ENCODE data around the gene AMELY. TPM values are rescaled to one million over a fixed set of nuclear protein-coding genes. Genes with fewer than 3 reads are reported as not detected.
"Not testable (repeated sequence)": the region's sequence is repeated elsewhere in the genome, so short reads cannot be mapped to it uniquely, and the experiment has no call there.

The AMELY gene
- total and polyA plus RNA-seq, 2 experiments from 2014 or later = not detected

- H3K9me3 ChIP-seq (ENCODE audit: low read depth) = no peaks in the 10 kb centered on the region
- no peaks in the 10 kb centered on the region for H3K4me1 ChIP-seq (ENCODE audit: insufficient read depth)
- no peak for TF ChIP-seq EZH2 (IDR thresholded peaks at IDR 0.05; ENCODE audit: borderline replicate concordance)
- H4K20me1 ChIP-seq (ENCODE audit: insufficient read depth, poor library complexity, severe bottlenecking) = no peaks in the 10 kb centered on the region
- no peaks in the 10 kb centered on the region for H3K79me2 ChIP-seq
- no peak for DNase-seq (ENCODE audit: low spot score)
- H3K36me3 ChIP-seq (replicated peaks; ENCODE audit: insufficient read depth, low read depth) = no peaks in the 10 kb centered on the region
- no CpG with 5 or more reads among the region's 1 CpG for WGBS (ENCODE audit: low lambda C conversion rate, missing lambda C conversion rate)
- H3K27ac ChIP-seq = no peak overlapping the region
- H3K4me2 ChIP-seq = no peak overlapping the region
- no peaks in the 10 kb centered on the region for H3K27me3 ChIP-seq
- no peaks in the 10 kb centered on the region for H3K9me2 ChIP-seq (replicated peaks; ENCODE audit: insufficient read depth)
- no peak overlapping the region for H3K4me3 ChIP-seq
- no peak overlapping the region for H2AFZ ChIP-seq
Observed at GRCh38 chrY:6907591-6907990, 4.0 kb downstream of the AMELY start.

DNA sequence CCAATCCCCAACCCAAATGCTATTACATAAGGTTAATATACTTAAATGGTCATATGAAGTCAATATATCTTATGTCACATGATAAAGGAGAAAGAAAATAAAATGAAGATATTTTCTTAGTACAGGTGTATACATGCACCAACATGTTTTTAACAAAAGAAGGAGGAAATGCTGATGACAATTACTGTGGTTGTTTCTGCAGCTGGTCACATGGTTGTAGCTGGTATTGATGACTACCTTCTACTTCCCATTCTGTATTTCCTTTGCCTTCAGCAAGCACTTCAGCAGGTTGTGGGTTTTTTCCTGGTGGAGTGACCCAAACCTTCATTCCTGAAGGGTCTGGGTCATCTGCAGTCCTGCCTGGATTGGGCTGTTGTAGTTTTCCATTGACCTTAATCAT is 9.4 kb downstream of the AMELY start:
- H3K27ac ChIP-seq; H3K4me1 ChIP-seq (ENCODE audit: insufficient read depth); H4K20me1 ChIP-seq (ENCODE audit: insufficient read depth, poor library complexity, severe bottlenecking); H3K36me3 ChIP-seq (replicated peaks; ENCODE audit: insufficient read depth, low read depth); H3K27me3 ChIP-seq; H2AFZ ChIP-seq; H3K9me3 ChIP-seq (ENCODE audit: low read depth); H3K4me3 ChIP-seq; H3K4me2 ChIP-seq; H3K79me2 ChIP-seq; DNase-seq (ENCODE audit: low spot score); H3K9me2 ChIP-seq (replicated peaks; ENCODE audit: insufficient read depth): not testable (repeated sequence)

DNA sequence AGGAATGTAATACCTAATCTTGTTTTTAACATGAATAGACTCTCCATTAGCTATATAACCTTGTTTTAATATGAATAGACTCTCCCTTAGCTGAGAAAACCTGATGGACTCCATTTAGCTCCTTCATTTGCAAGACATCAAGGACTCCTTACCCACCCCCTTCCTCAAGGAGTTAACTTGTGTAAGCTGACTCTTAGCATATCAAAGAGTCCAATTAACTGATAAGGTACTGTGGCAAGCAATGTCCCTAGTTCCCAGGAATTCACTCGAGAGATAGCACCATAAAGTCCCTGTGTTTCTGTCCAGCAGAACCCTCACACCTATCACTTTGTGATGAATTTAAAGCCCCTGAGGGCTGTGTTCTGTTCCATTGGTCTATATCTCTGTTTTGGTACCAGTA is 16.3 kb downstream of the AMELY start:
- Histone ChIP-seq H3K9me3 (ENCODE audit: low read depth) (no peaks in the 10 kb centered on the region), H3K4me3 (no peak overlapping the region), H3K27ac (no peak overlapping the region), H3K4me1 (ENCODE audit: insufficient read depth) (no peaks in the 10 kb centered on the region), H3K27me3 (no peaks in the 10 kb centered on the region), H4K20me1 (ENCODE audit: insufficient read depth, poor library complexity, severe bottlenecking) (no peaks in the 10 kb centered on the region), H2AFZ (no peak overlapping the region), H3K79me2 (no peaks in the 10 kb centered on the region), H3K4me2 (no peak overlapping the region), H3K36me3 (replicated peaks; ENCODE audit: insufficient read depth, low read depth) (no peaks in the 10 kb centered on the region), H3K9me2 (replicated peaks; ENCODE audit: insufficient read depth) (no peaks in the 10 kb centered on the region)
- no CpG with 5 or more reads among the region's 1 CpG for WGBS (ENCODE audit: low lambda C conversion rate, missing lambda C conversion rate)
- TF ChIP-seq EZH2phosphoT487 (IDR thresholded peaks at IDR 0.05; ENCODE audit: low read depth, severe bottlenecking, unreplicated experiment) = no peak
- TF ChIP-seq, protein P1, sequence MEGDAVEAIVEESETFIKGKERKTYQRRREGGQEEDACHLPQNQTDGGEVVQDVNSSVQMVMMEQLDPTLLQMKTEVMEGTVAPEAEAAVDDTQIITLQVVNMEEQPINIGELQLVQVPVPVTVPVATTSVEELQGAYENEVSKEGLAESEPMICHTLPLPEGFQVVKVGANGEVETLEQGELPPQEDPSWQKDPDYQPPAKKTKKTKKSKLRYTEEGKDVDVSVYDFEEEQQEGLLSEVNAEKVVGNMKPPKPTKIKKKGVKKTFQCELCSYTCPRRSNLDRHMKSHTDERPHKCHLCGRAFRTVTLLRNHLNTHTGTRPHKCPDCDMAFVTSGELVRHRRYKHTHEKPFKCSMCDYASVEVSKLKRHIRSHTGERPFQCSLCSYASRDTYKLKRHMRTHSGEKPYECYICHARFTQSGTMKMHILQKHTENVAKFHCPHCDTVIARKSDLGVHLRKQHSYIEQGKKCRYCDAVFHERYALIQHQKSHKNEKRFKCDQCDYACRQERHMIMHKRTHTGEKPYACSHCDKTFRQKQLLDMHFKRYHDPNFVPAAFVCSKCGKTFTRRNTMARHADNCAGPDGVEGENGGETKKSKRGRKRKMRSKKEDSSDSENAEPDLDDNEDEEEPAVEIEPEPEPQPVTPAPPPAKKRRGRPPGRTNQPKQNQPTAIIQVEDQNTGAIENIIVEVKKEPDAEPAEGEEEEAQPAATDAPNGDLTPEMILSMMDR (IDR thresholded peaks at IDR 0.05; ENCODE audit: poor library complexity) = no peak
- no peak for TF ChIP-seq EZH2 (IDR thresholded peaks at IDR 0.05; ENCODE audit: borderline replicate concordance)
- no peak for DNase-seq (ENCODE audit: low spot score)

- Histone ChIP-seq H3K9me2 (replicated peaks; ENCODE audit: insufficient read depth) (no peaks in the 10 kb centered on the region), H3K4me2 (no peak overlapping the region), H3K4me1 (ENCODE audit: insufficient read depth) (no peaks in the 10 kb centered on the region), H3K27ac (no peak overlapping the region), H2AFZ (no peak overlapping the region), H3K9me3 (ENCODE audit: low read depth) (no peaks in the 10 kb centered on the region), H3K4me3 (no peak overlapping the region), H3K79me2 (no peaks in the 10 kb centered on the region), H3K36me3 (replicated peaks; ENCODE audit: insufficient read depth, low read depth) (no peaks in the 10 kb centered on the region), H3K27me3 (no peaks in the 10 kb centered on the region), H4K20me1 (ENCODE audit: insufficient read depth, poor library complexity, severe bottlenecking) (no peaks in the 10 kb centered on the region)
- TF ChIP-seq EZH2phosphoT487 (IDR thresholded peaks at IDR 0.05; ENCODE audit: low read depth, severe bottlenecking, unreplicated experiment) (no peak), EZH2 (IDR thresholded peaks at IDR 0.05; ENCODE audit: borderline replicate concordance) (no peak)
- TF ChIP-seq, protein P1 (IDR thresholded peaks at IDR 0.05; ENCODE audit: poor library complexity) = no peak
- DNase-seq (ENCODE audit: low spot score) = no peak
- no CpG with 5 or more reads among the region's 3 CpGs for WGBS (ENCODE audit: low lambda C conversion rate, missing lambda C conversion rate)
Observed at GRCh38 chrY:6894496-6894895, 17.1 kb downstream of the AMELY start.

DNA sequence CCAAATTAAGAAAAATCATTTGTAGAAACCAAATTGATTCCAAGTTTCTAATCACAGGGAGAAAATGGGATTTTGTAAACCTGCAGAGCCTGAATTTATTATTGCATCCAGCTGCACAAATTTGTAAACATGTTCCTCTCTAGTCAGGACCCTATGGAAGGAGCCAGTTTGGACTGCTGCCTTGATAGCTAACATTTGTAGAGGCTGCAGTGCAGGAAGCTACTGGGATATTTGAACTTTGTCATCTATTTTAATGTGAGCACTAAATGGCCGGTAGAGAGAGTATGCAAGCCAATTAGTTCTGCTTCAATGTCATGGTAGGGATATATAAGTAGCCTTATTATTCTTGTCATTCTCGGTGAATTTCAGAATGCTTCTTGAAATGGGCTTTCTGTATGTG is 62.2 kb downstream of the AMELY start:
- Histone ChIP-seq H3K4me3 (no peak overlapping the region), H3K9me3 (ENCODE audit: low read depth) (no peaks in the 10 kb centered on the region)

GRCh38 chrY:6842650-6843049 is 68.9 kb downstream of the AMELY start:
- not testable (repeated sequence) for H3K27ac ChIP-seq; H3K4me1 ChIP-seq (ENCODE audit: insufficient read depth); H3K27me3 ChIP-seq; H2AFZ ChIP-seq; H3K9me2 ChIP-seq (replicated peaks; ENCODE audit: insufficient read depth); H3K4me2 ChIP-seq; H3K4me3 ChIP-seq; DNase-seq (ENCODE audit: low spot score); H4K20me1 ChIP-seq (ENCODE audit: insufficient read depth, poor library complexity, severe bottlenecking); H3K9me3 ChIP-seq (ENCODE audit: low read depth); H3K79me2 ChIP-seq; H3K36me3 ChIP-seq (replicated peaks; ENCODE audit: insufficient read depth, low read depth)
- WGBS (ENCODE audit: low lambda C conversion rate, missing lambda C conversion rate) = no CpG with 5 or more reads among the region's 2 CpGs

More for the DNA sequence above, 62.2 kb downstream of the AMELY start:
- no peak for DNase-seq (ENCODE audit: low spot score)
- H3K27me3 ChIP-seq = no peaks in the 10 kb centered on the region
- H3K36me3 ChIP-seq (replicated peaks; ENCODE audit: insufficient read depth, low read depth) = no peaks in the 10 kb centered on the region
- H3K27ac ChIP-seq = no peak overlapping the region
- no peak overlapping the region for H2AFZ ChIP-seq
- no peaks in the 10 kb centered on the region for H3K9me2 ChIP-seq (replicated peaks; ENCODE audit: insufficient read depth)
- no peak overlapping the region for H3K4me2 ChIP-seq
- H4K20me1 ChIP-seq (ENCODE audit: insufficient read depth, poor library complexity, severe bottlenecking) = no peaks in the 10 kb centered on the region
- WGBS (ENCODE audit: low lambda C conversion rate, missing lambda C conversion rate) = no CpG with 5 or more reads among the region's 2 CpGs
- H3K4me1 ChIP-seq (ENCODE audit: insufficient read depth) = no peaks in the 10 kb centered on the region
- no peaks in the 10 kb centered on the region for H3K79me2 ChIP-seq
- no peak for TF ChIP-seq EZH2phosphoT487 (IDR thresholded peaks at IDR 0.05; ENCODE audit: low read depth, severe bottlenecking, unreplicated experiment)
- TF ChIP-seq, protein P1 (IDR thresholded peaks at IDR 0.05; ENCODE audit: poor library complexity) = no peak
- TF ChIP-seq EZH2 (IDR thresholded peaks at IDR 0.05; ENCODE audit: borderline replicate concordance) = no peak

Data from hepatocyte (in vitro differentiated cells).